Naive thymus-derived CD8-positive, alpha-beta T cell (primary cell): ENCODE results near the gene SYCN. TPM values are rescaled to one million over a fixed set of nuclear protein-coding genes. Genes with fewer than 3 reads are reported as not detected.
A peak's percentile ranks its signal among the peaks of the same experiment; 100 is the strongest.

Experiments
- ATAC-seq, 2 donors: fragments of 150-1000 bp; cut with Tn5 transposase in 1 of 2; sonication (Bioruptor Pico), chemical (Tn5 transposase) in 1 of 2; 1 replicate in 1 of 2; 2 replicates in 1 of 2; pipeline ENCODE4 v1.10.0; 2021; ENCODE audit warnings: mild to moderate bottlenecking in 2 of 2, moderate library complexity in 2 of 2
- POLR2A ChIA-PET: fragments of 350-600 bp; sonication (Branson Sonifier 250); formaldehyde crosslinking; loops from one replicate; lab custom pipeline; 2021; ENCODE audit warnings: antibody characterized with exemption; lab: Charles Lee
- DNase-seq, 10 donors: peaks; one replicate each; pipeline versions ENCODE4 v3.0.0 to v3.0.0-alpha.2; 2020 to 2022
- H3K27ac Mint-ChIP-seq, 10 donors: one replicate each; pipeline ENCODE4 v1.8.0; 2020 to 2022; ENCODE audit warnings: mild to moderate bottlenecking in 10 of 10, mixed read lengths in 10 of 10, moderate library complexity in 4 of 10, inconsistent platforms in 1 of 10
- H3K27me3 Mint-ChIP-seq, 5 donors: one replicate each; pipeline ENCODE4 v1.8.0; 2021 to 2022; ENCODE audit warnings: mixed read lengths in 5 of 5
- H3K36me3 Mint-ChIP-seq, 3 donors: one replicate each; pipeline ENCODE4 v1.8.0; 2020 to 2022; ENCODE audit warnings: mixed read lengths in 3 of 3, mild to moderate bottlenecking in 2 of 3, inconsistent platforms in 1 of 3
- H3K4me1 Mint-ChIP-seq, 4 donors: one replicate each; pipeline ENCODE4 v1.8.0; 2021 to 2022; ENCODE audit warnings: mixed read lengths in 4 of 4
- H3K4me3 Mint-ChIP-seq, 10 donors: one replicate each; pipeline ENCODE4 v1.8.0; 2020 to 2022; ENCODE audit warnings: mild to moderate bottlenecking in 10 of 10, mixed read lengths in 10 of 10, moderate library complexity in 6 of 10, inconsistent platforms in 1 of 10
- H3K9me3 Mint-ChIP-seq, 9 donors: one replicate each; pipeline ENCODE4 v1.8.0; 2020 to 2022; ENCODE audit warnings: mixed read lengths in 9 of 9, mild to moderate bottlenecking in 3 of 9, inconsistent platforms in 1 of 9, moderate library complexity in 1 of 9
- polyA plus RNA-seq, 3 donors: library from polyadenylated mRNA; unstranded; fragments of 300-500 nt; fragmentation: Illumina TruSeq; gene quantifications; one replicate each; pipeline ENCODE4 v1.2.3, GENCODE V29; 2021
- total RNA-seq, 8 experiments: library from RNA in 2 of 8; stranded (reverse) in 2 of 8; gene quantifications; one replicate each; pipeline ENCODE4 v1.2.3 and lab custom pipeline; 2021 to 2026

Gene SYCN
- total and polyA plus RNA-seq, 5 experiments from 2014 or later: not detected

DNA sequence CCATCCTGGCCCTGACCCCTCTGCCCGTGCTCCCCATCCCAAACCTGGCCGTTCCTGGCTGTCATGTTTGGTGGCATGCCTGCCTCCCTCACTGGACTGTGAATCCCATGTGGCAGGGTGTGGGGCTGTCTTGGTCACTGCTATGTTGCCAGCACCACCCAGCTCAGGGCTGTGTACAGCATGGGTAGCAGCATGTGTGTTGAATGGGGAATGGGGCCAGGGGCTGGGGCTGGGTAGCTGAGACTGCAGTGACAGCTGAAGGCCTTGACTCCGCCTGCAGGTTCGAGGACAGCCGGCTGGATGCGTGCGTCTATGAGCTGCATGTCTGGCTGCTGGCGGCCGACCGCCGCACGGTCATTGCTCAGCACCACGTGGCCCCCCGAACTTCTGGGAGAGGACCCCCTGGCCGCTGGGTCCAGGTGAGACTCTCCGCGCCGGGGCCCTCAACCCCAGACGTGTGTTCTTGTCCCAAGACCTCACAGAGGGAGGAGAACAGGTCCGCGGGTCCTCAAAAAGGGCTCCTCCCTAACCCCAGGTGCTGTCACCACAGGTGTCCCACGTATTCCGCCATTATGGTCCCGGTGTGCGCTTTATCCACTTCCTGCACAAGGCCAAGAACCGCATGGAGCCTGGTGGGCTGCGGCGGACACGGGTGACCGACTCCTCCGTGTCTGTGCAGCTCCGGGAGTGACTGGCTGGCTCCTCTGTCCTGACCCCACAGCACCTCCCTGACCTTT lies 3.8 kb downstream of the SYCN start:
- Mint-ChIP-seq H3K4me1 (peaks cover 11 to 26% (median 18%) of the 10 kb centered on the region in 4 donors), H3K4me3 (no peak overlapping the region), H3K36me3 (no peaks in the 10 kb centered on the region), H3K27me3 (peaks cover 26 to 91% (median 56%) of the 10 kb centered on the region in 5 donors), H3K27ac (no peak overlapping the region), H3K9me3 (no peaks in the 10 kb centered on the region)
- POLR2A ChIA-PET: no interaction called here
- no peak for DNase-seq
- no peak for ATAC-seq

DNA sequence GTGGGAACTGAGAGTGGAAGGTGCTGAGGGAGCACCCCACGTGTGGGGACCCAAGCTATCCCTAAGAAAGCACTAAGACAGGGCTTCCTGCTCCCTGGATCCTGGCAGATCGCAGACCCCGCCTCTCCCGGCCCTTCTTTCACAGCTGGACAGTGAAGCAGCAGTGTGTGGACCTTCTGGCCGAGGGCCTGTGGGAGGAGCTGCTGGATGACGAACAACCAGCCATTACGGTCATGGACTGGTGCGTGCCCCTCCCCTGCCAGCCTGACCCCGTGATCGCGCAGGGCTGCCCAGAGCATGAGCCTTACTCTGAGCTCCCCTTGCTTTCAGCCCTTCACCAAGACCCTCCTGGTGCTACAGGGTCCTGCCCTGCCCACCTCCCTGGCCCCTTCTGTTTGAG lies 5.0 kb downstream of the SYCN start:
- peaks cover 11 to 30% (median 22%) of the 10 kb centered on the region in 4 donors for H3K4me1 Mint-ChIP-seq
- POLR2A ChIA-PET: no interaction called here
- H3K9me3 Mint-ChIP-seq: no peaks in the 10 kb centered on the region
- DNase-seq (no peak), ATAC-seq (no peak)
- H3K27ac Mint-ChIP-seq: no peak overlapping the region
- H3K4me3 Mint-ChIP-seq: peak overlapping the region in 1 of 10 donors; percentile 30
- no peaks in the 10 kb centered on the region for H3K36me3 Mint-ChIP-seq
- H3K27me3 Mint-ChIP-seq: peaks cover 27 to 94% (median 50%) of the 10 kb centered on the region in 5 donors

DNA sequence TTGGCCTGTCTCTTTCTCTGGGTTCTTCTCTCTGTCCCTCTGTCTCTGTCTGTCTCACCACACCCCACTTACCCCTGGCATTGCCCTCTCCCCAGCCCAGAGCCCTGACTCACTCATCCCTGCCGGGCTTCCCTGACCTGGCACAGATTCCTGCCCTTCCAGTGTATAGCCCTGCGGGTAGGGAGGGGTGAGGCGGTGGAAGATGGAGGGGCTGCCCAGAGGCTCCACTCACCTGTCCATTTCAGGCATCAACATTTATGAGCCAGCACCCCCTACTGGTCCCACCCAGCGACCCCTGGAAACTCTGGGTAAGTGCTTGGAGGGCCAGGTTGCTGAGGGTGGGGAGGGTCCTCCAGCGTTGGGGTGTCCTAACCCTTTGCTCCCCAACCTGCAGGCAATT lies 6.3 kb downstream of the SYCN start:
- POLR2A ChIA-PET: no interaction called here
- H3K9me3 Mint-ChIP-seq: no peaks in the 10 kb centered on the region
- no peak for ATAC-seq
- H3K4me3 Mint-ChIP-seq: peak overlapping the region in 8 of 10 donors; percentile 29 to 85 (median 62)
- no peak for DNase-seq
- peaks cover 28 to 92% (median 48%) of the 10 kb centered on the region in 5 donors for H3K27me3 Mint-ChIP-seq
- H3K27ac Mint-ChIP-seq: no peak overlapping the region
- H3K4me1 Mint-ChIP-seq: peaks cover 11 to 30% (median 22%) of the 10 kb centered on the region in 4 donors
- no peaks in the 10 kb centered on the region for H3K36me3 Mint-ChIP-seq

DNA sequence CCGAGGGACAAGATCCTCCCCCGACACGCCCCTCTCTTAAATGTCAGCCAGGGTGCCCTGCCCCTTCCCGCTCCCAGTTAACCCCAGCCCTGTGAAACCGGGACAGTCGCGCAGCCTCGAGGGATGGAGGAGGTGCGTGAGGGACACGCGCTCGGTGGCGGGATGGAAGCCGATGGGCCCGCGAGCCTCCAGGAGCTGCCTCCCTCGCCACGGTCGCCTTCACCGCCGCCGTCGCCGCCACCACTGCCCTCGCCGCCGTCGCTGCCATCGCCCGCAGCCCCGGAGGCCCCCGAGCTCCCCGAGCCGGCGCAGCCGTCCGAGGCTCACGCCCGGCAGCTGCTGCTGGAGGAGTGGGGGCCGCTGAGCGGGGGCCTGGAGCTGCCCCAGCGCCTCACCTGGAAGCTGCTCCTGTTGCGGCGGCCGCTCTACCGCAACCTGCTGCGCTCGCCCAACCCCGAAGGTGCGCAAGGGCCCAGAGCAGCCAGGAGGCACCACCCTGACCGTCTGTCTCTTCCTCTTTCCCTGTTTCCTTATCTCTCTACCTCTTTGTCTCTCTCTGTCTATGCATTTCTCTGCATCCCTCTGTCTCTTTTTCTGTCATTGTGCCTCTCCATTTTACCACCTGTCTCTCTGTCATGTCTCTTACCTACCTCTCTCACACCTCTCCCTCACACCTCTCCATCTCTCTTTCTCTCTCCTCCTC lies 7.1 kb downstream of the SYCN start, which contains the start of gene NCCRP1:
NCCRP1 (plus strand) TSS at position 105 of the 703 bp plus-strand sequence; CDS start at position 124, 19 bp downstream.
- H3K27ac Mint-ChIP-seq: peak within 1 kb of the TSS in 1 of 10 donors; percentile 33
- ATAC-seq: peak; percentile 34 to 59
- H3K4me1 Mint-ChIP-seq: peaks cover 11 to 30% (median 22%) of the 10 kb centered on the region in 4 donors
- H3K36me3 Mint-ChIP-seq: no peaks in the 10 kb centered on the region
- POLR2A ChIA-PET: no interaction called here
- H3K4me3 Mint-ChIP-seq: peak within 1 kb of the TSS; percentile 29 to 85 (median 72)
- H3K27me3 Mint-ChIP-seq: peaks cover 23 to 88% (median 44%) of the 10 kb centered on the region in 5 donors
- peak in 1 of 10 donors; percentile 10 for DNase-seq
- H3K9me3 Mint-ChIP-seq: no peaks in the 10 kb centered on the region

DNA sequence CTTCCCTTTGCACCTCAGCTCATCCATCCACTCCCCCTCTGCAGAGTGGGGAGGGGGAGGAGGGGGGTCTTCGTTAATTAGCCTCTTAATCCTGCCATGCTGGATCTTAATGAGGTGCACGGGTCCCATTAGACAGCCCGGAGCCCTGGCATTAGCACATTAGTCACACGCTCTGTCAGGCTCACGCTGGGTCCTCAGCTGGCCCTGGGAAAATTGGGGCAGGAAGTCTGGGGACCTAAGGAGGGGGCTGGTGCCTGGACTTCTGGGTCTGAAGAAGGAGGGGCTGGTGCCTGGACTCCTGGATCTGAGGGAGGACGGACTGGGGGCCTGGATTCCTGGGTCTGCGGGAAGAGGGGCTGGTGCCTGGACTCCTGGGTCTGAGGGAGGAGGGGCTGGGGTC lies 7.7 kb downstream of the SYCN start:
- Mint-ChIP-seq H3K27ac (no peak overlapping the region), H3K36me3 (no peaks in the 10 kb centered on the region), H3K4me3 (peak overlapping the region in 6 of 10 donors; percentile 24 to 64 (median 52)), H3K4me1 (peaks cover 11 to 30% (median 22%) of the 10 kb centered on the region in 4 donors), H3K27me3 (peaks cover 16 to 84% (median 38%) of the 10 kb centered on the region in 5 donors), H3K9me3 (no peaks in the 10 kb centered on the region)
- DNase-seq (no peak), ATAC-seq (no peak)
- POLR2A ChIA-PET: interaction anchor here (0.6 kb wide), 1 partner anchor 113 kb away, joined by 3 read pairs; no protein-coding TSS in a partner anchor

DNA sequence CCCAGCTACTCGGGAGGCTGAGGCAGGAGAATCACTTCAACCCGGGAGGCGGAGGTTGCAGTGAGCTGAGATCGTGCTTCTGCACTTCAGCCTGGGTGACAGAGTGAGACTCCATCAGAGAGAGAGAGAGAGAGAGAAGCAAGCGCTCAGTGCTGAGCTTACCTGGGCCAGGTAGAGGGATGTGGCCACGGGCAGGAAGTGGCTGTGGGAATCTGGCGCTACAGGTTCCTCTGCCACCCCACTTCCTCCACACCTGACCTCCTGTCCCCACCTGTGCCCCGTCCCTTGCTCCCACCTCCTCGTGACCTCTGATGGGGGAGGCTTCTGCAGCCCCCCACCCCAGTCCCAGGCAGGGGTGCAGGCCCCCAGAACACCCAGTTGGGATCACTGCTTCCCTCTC lies 8.3 kb downstream of the SYCN start:
- Mint-ChIP-seq H3K4me3 (peak overlapping the region in 8 of 10 donors; percentile 20 to 64 (median 56)), H3K36me3 (no peaks in the 10 kb centered on the region), H3K9me3 (no peaks in the 10 kb centered on the region), H3K4me1 (peaks cover 11 to 30% (median 22%) of the 10 kb centered on the region in 4 donors), H3K27me3 (peaks cover 13 to 80% (median 33%) of the 10 kb centered on the region in 5 donors), H3K27ac (no peak overlapping the region)
- DNase-seq: peak in 4 of 10 donors; percentile 19 to 39 (median 32)
- POLR2A ChIA-PET: interaction anchor here (0.6 kb wide), 1 partner anchor 114 kb away, joined by 3 read pairs; no protein-coding TSS in a partner anchor
- ATAC-seq: peak; percentile 49 to 89

DNA sequence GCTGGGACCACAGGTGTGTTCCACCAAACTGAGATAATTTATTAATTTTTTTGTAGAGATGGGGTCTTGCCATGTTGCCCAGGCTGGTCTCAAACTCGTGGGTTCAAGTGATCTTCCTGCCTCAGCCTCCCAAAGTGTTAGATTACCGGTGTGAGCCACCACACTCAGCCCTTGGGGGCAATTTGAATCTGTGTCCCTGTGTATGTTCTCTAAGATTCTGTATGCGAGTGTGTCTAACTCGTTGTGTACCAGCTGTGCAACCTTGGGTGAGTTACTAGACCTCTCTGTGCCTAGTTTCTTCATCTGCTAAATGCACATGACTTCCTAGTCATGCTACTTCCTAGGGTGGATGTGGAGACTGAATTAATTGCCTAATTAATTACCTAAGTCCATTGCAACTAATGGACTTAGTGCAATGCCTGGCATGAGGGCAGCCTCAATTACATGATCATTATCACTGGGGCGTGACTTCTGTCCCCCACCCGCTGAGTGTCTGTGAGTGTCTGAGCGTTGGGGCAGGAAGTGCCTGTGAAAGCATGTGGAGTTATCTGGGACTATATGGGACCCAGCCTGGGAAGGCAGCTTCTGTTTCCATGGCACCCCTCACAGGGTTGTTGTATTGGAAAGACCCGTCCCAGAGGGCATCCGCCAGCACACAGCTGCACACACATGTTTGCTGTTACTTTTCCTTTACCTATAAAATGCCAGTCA lies 9.1 kb downstream of the SYCN start:
- H3K27ac Mint-ChIP-seq: peak overlapping the region in 1 of 10 donors; percentile 19
- H3K4me3 Mint-ChIP-seq: peak overlapping the region in 8 of 10 donors; percentile 20 to 64 (median 53)
- DNase-seq: no peak
- peaks cover 11 to 30% (median 22%) of the 10 kb centered on the region in 4 donors for H3K4me1 Mint-ChIP-seq
- H3K36me3 Mint-ChIP-seq: no peaks in the 10 kb centered on the region
- no peak for ATAC-seq
- POLR2A ChIA-PET: no interaction called here
- H3K27me3 Mint-ChIP-seq: peaks cover 13 to 80% (median 31%) of the 10 kb centered on the region in 5 donors
- H3K9me3 Mint-ChIP-seq: no peaks in the 10 kb centered on the region

DNA sequence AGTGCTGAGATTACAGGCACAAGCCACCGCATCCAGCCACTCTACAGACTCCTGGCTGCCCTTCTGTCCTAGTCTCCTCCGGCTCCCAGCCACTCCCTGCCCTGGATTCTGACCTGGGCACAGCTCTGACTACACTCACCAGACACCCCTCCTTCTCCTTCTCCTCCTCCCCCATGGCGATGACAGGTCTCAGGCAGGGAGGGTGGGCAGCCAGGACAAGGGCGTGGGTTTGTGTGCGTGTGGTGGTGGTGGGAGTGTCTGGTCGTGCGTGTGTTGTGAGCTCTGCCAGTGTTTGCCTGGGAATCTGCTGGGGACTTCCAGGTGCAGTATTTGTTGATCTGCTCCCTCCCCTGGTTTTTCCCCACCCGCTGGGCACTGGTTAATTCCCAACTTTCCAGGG lies 10.3 kb downstream of the SYCN start:
- Mint-ChIP-seq H3K4me3 (no peak overlapping the region), H3K36me3 (no peaks in the 10 kb centered on the region), H3K4me1 (peaks cover 11 to 30% (median 22%) of the 10 kb centered on the region in 4 donors), H3K27me3 (peaks cover 16 to 79% (median 31%) of the 10 kb centered on the region in 5 donors), H3K9me3 (no peaks in the 10 kb centered on the region), H3K27ac (peak overlapping the region in 1 of 10 donors; percentile 94)
- DNase-seq: no peak
- ATAC-seq: no peak
- POLR2A ChIA-PET: no interaction called here

DNA sequence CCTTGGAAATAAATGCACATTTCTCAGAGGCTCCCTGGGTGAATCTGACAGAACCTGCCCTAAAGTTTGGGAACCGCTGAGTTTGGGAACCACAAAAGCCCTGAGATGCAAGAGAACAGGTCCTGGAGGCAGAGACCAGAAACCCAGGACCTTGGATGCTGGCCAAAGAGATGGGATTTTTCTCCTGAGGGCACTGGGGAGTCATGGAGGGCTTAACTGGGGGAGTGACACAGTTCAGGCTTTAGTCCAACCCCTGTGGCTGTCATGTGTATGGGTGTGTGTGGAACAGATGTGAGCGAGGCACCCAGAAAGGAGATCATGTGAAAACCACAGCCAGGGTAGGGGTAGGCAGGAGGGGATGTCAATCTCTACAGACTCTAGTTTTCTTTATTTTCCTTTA lies 11.2 kb downstream of the SYCN start:
- POLR2A ChIA-PET: no interaction called here
- ATAC-seq: no peak
- Mint-ChIP-seq H3K4me1 (peaks cover 11 to 29% (median 22%) of the 10 kb centered on the region in 4 donors), H3K36me3 (no peaks in the 10 kb centered on the region), H3K9me3 (no peaks in the 10 kb centered on the region), H3K27me3 (peaks cover 17 to 74% (median 26%) of the 10 kb centered on the region in 5 donors), H3K27ac (no peak overlapping the region), H3K4me3 (no peak overlapping the region)
- DNase-seq: no peak

DNA sequence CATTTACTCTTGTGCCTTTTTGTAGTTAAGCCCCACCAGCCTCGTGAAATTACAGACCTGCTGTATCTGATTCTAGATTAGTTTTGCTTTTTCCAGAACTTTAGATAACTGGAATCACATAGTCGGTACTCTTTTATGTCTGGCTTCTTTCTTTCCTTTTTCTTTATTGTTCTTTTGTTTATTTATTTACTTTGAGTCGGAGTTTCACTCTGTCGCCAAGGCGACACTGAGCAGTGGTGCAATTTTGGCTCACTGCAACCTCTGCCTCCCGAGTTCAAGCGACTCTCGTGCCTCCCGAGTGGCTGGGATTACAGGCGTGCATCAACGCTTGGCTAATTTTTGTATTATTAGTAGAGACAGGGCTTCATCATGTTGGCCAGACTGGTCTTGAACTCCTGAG lies 13.3 kb downstream of the SYCN start:
- Mint-ChIP-seq H3K4me3 (no peak overlapping the region), H3K27ac (no peak overlapping the region), H3K4me1 (peaks cover 7 to 10% (median 9%) of the 10 kb centered on the region in 4 donors), H3K9me3 (no peaks in the 10 kb centered on the region), H3K36me3 (no peaks in the 10 kb centered on the region), H3K27me3 (peaks cover 15 to 54% (median 21%) of the 10 kb centered on the region in 5 donors)
- DNase-seq (no peak), ATAC-seq (no peak)
- POLR2A ChIA-PET: no interaction called here

DNA sequence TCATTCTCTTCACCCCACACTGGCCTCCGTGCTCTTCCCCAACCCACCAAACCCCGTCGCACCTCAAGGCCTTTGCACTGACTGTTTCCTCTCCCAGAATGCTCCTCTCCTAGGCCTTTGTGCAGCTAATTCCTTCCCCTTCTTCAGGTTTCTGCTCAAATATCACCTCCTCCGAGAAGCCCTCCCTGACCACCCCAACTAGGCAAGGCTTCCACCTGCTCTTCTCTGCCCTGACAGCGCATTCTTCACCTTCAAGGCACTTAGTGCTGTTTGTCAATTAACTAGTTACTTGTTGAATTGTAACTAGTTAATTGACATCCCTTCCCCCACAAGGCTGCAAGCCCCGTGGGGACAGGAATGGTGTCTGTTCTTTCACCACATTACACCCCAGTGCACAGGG lies 15.1 kb downstream of the SYCN start:
- POLR2A ChIA-PET: no interaction called here
- Mint-ChIP-seq H3K27me3 (peaks cover 9 to 40% (median 15%) of the 10 kb centered on the region in 5 donors), H3K36me3 (no peaks in the 10 kb centered on the region), H3K4me3 (no peak overlapping the region), H3K9me3 (no peaks in the 10 kb centered on the region), H3K27ac (peak overlapping the region in 1 of 10 donors; percentile 49), H3K4me1 (peaks cover 0 to 2% (median 0%) of the 10 kb centered on the region in 4 donors)
- no peak for ATAC-seq
- no peak for DNase-seq

DNA sequence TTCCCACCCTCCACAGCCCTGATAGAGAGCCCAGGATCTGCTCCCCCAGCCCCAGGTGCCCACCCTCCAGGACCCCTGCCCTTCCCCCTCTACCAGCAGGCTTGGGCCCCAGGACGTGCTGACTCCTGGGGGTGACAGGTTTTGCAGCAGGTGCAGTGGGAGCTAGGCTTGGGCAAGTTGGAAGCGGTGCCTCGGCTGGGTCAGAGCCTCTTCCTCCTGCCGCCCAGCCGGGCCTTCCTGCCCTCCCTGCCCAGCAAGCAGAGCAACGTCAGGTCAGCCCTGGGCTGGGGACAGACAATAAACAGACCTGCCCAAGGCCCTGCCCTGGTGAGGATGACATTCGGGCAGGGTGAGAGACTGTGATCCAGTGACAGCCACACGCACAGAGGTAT lies 16.5 kb downstream of the SYCN start:
- peaks cover 6 to 25% (median 11%) of the 10 kb centered on the region in 5 donors for H3K27me3 Mint-ChIP-seq
- H3K36me3 Mint-ChIP-seq: no peaks in the 10 kb centered on the region
- H3K4me3 Mint-ChIP-seq: no peak overlapping the region
- H3K9me3 Mint-ChIP-seq: no peaks in the 10 kb centered on the region
- POLR2A ChIA-PET: no interaction called here
- H3K27ac Mint-ChIP-seq: no peak overlapping the region
- peaks cover 0 to 2% (median 0%) of the 10 kb centered on the region in 4 donors for H3K4me1 Mint-ChIP-seq
- ATAC-seq (no peak), DNase-seq (no peak)
